A549 (cell line): Measurements from ENCODE around the gene TENT5C. TPM values are rescaled to one million over a fixed set of nuclear protein-coding genes. Genes with fewer than 3 reads are reported as not detected.

Experiments used
- ATAC-seq, 2 experiments: fragments of 200-7000 bp in 1 of 2; fragments of >200 bp in 1 of 2; cut with Nextera tagmentation in 1 of 2; cut with Tn5 transposase in 1 of 2; 3 replicates each; pipeline versions ENCODE4 v1.8.0 to v1.9.1; 2018 to 2020; ENCODE audit warnings: mild to moderate bottlenecking in 1 of 2, moderate library complexity in 1 of 2
- CTCF ChIA-PET: fragments of 300-600 bp; sonication (Branson Sonifier 250); formaldehyde crosslinking; extraction: SDS; loops from one replicate; lab custom pipeline; 2021; ENCODE audit warnings: antibody characterized with exemption, inconsistent platforms; lab: Yijun Ruan, JAX
- POLR2A ChIA-PET: fragments of 350-600 bp; formaldehyde crosslinking; extraction: SDS; loops from one replicate; lab custom pipeline; 2021; ENCODE audit warnings: antibody characterized with exemption, inconsistent platforms; lab: Yijun Ruan, JAX
- DNase-seq, 2 experiments: peaks; one replicate each; pipeline versions ENCODE4 v3.0.0 to v3.0.0-alpha.2; 2011 to 2016; ENCODE audit warnings: low read depth in 1 of 2, low spot score in 1 of 2
- FAIRE-seq: peaks from 2 replicates; lab custom pipeline; 2011; peaks lifted over from hg19 to GRCh38; lab: Jason Lieb, UNC
- H3K27ac ChIP-seq, 2 experiments: fragments of >200 bp; sonication (Bioruptor Twin); formaldehyde crosslinking; 3 replicates each; pipeline ENCODE4 v1.5.1; 2016 to 2017
- H3K4me1 ChIP-seq: fragments of >200 bp; sonication (Bioruptor Twin); formaldehyde crosslinking; 3 replicates; pipeline ENCODE4 v1.6.1; 2016
- H3K4me2 ChIP-seq: fragments of >200 bp; sonication (Bioruptor Twin); formaldehyde crosslinking; 3 replicates; pipeline ENCODE4 v1.6.1; 2016
- H3K4me3 ChIP-seq: fragments of >200 bp; sonication (Bioruptor Twin); formaldehyde crosslinking; 3 replicates; pipeline ENCODE4 v1.5.1; 2016
- H3K9me3 ChIP-seq: fragments of >200 bp; sonication (Bioruptor Twin); formaldehyde crosslinking; 3 replicates; pipeline ENCODE4 v1.6.1; 2016
- BHLHE40 ChIP-seq: IDR thresholded peaks from 2 replicates; pipeline ENCODE4 v1.6.1; 2012; ENCODE audit warnings: low read depth, low read length, inconsistent platforms
- CBX2 ChIP-seq: fragments of 200-600 bp; sonication (generic); IDR thresholded peaks from 2 replicates; pipeline ENCODE4 v1.6.1; 2016; ENCODE audit warnings: low read depth, mild to moderate bottlenecking, borderline replicate concordance
- CBX8 ChIP-seq: fragments of 200-600 bp; sonication (generic); IDR thresholded peaks from 2 replicates; pipeline ENCODE4 v1.6.1; 2016
- CEBPB ChIP-seq, 2 experiments: fragments of >200 bp in 1 of 2; sonication (Bioruptor Twin) in 1 of 2; formaldehyde crosslinking in 1 of 2; IDR thresholded peaks; 2 replicates each; pipeline ENCODE4 v1.6.1; 2012 to 2016
- CHD2 ChIP-seq: fragments of 150-350 bp; IDR thresholded peaks from 2 replicates; pipeline ENCODE4 v1.6.1; 2014; ENCODE audit warnings: low read length; ENCODE audit not compliant: partially characterized antibody
- EHMT2 ChIP-seq: fragments of 200-600 bp; sonication (generic); IDR thresholded peaks from 2 replicates; pipeline ENCODE4 v1.6.1; 2016; ENCODE audit warnings: antibody characterized with exemption, low read depth, mild to moderate bottlenecking, moderate library complexity
- ESRRA ChIP-seq: fragments of 150-350 bp; IDR thresholded peaks from 2 replicates; pipeline ENCODE4 v1.6.1; 2014; ENCODE audit warnings: mild to moderate bottlenecking, low read length, borderline replicate concordance
- FOSL2 ChIP-seq, 2 experiments: fragments of 450-650 bp in 1 of 2; fragments of >200 bp in 1 of 2; sonication (Bioruptor Twin) in 1 of 2; formaldehyde crosslinking; IDR thresholded peaks; 2 replicates each; pipeline versions ENCODE4 v1.5.0 to v1.6.1; 2016 to 2020; ENCODE audit warnings: mild to moderate bottlenecking in 1 of 2, moderate library complexity in 1 of 2
- FOXS1 ChIP-seq: fragments of 250-450 bp; sonication (Bioruptor Pico); IDR thresholded peaks from 2 replicates; pipeline ENCODE4 v1.5.0; 2020; ENCODE audit warnings: mild to moderate bottlenecking, moderate library complexity
- HOXB13 ChIP-seq: fragments of 250-450 bp; sonication (Bioruptor Pico); IDR thresholded peaks from 2 replicates; pipeline ENCODE4 v1.5.0; 2020; ENCODE audit warnings: low read depth, mild to moderate bottlenecking, moderate library complexity
- HOXB5 ChIP-seq: fragments of 250-450 bp; sonication (Bioruptor Pico); IDR thresholded peaks from 2 replicates; pipeline ENCODE4 v1.5.0; 2020; ENCODE audit warnings: mild to moderate bottlenecking, moderate library complexity
- JUN ChIP-seq, 2 experiments: fragments of >200 bp; sonication (Bioruptor Twin); formaldehyde crosslinking; IDR thresholded peaks; 2 replicates in 1 of 2; 3 replicates in 1 of 2; pipeline ENCODE4 v1.6.1; 2016 to 2017
- JUNB ChIP-seq: fragments of >200 bp; sonication (Bioruptor Twin); formaldehyde crosslinking; IDR thresholded peaks from 2 replicates; pipeline ENCODE4 v1.6.1; 2016
- NPAS2 ChIP-seq: fragments of 250-450 bp; sonication (Bioruptor Pico); IDR thresholded peaks from 2 replicates; pipeline ENCODE4 v1.8.0; 2022; ENCODE audit warnings: mild to moderate bottlenecking, moderate library complexity, borderline replicate concordance
- NR3C1 ChIP-seq: fragments of >200 bp; sonication (Bioruptor Twin); formaldehyde crosslinking; IDR thresholded peaks from 3 replicates; pipeline ENCODE4 v1.6.1; 2017
- PHF8 ChIP-seq: fragments of 200-600 bp; sonication (generic); IDR thresholded peaks from 2 replicates; pipeline ENCODE4 v1.6.1; 2016; ENCODE audit warnings: low read depth, mild to moderate bottlenecking, antibody characterized with exemption, moderate library complexity, borderline replicate concordance
- POLR2A ChIP-seq: IDR thresholded peaks from 2 replicates; pipeline ENCODE4 v1.6.1; 2012; ENCODE audit warnings: mild to moderate bottlenecking, low read length
- RAD21 ChIP-seq, 2 experiments: fragments of >200 bp in 1 of 2; sonication (Bioruptor Twin) in 1 of 2; formaldehyde crosslinking in 1 of 2; IDR thresholded peaks in 1 of 2; conservative IDR thresholded peaks in 1 of 2; 2 replicates in 1 of 2; 3 replicates in 1 of 2; pipeline ENCODE4 v1.6.1; 2012 to 2018; ENCODE audit warnings: inconsistent platforms in 1 of 2
- RCOR1 ChIP-seq: fragments of 150-350 bp; IDR thresholded peaks from 2 replicates; pipeline ENCODE4 v1.6.1; 2014; ENCODE audit warnings: antibody characterized with exemption, low read length, low read depth
- RNF2 ChIP-seq: fragments of 200-600 bp; sonication (generic); IDR thresholded peaks from 2 replicates; pipeline ENCODE4 v1.6.1; 2016; ENCODE audit warnings: low read depth, mild to moderate bottlenecking, antibody characterized with exemption, moderate library complexity, borderline replicate concordance
- TFCP2L1 ChIP-seq: fragments of 250-450 bp; sonication (Bioruptor Pico); IDR thresholded peaks from 2 replicates; pipeline ENCODE4 v1.5.0; 2021; ENCODE audit warnings: mild to moderate bottlenecking
- ZFP36 ChIP-seq: fragments of 450-650 bp; IDR thresholded peaks from 2 replicates; pipeline ENCODE4 v1.6.1; 2014; ENCODE audit warnings: borderline replicate concordance; ENCODE audit not compliant: partially characterized antibody
- ZSCAN20 ChIP-seq: fragments of 250-450 bp; sonication (Bioruptor Pico); IDR thresholded peaks from 2 replicates; pipeline ENCODE4 v1.8.0; 2022; ENCODE audit warnings: mild to moderate bottlenecking, moderate library complexity
- WGBS: methylation state at CpG from one replicate; pipeline ENCODE4 v1.1.6; 2017; ENCODE audit errors: missing lambda C conversion rate; 5-methylcytosine and 5-hydroxymethylcytosine counted together
- polyA plus RNA-seq, 4 experiments: library from polyadenylated mRNA; depleted of rRNA in 3 of 4; stranded (reverse); fragments of >200 nt; fragmentation: RNase III in 1 of 4; extraction: RNeasy Plus Mini Kit Qiagen cat#74134 plus additional on column Dnase treatment in 1 of 4; gene quantifications; 2 replicates in 3 of 4; 3 replicates in 1 of 4; pipeline ENCODE4 v1.2.3, GENCODE V29; 2011 to 2017
- TF ChIP-seq, protein P1 (sequence below): fragments of >200 bp; sonication (Bioruptor Twin); formaldehyde crosslinking; IDR thresholded peaks from 3 replicates; pipeline ENCODE4 v1.6.1; 2016
- TF ChIP-seq, protein P2 (sequence below): fragments of >200 bp; sonication (Bioruptor Twin); formaldehyde crosslinking; IDR thresholded peaks from 2 replicates; pipeline ENCODE4 v1.6.1; 2016
- TF ChIP-seq, protein P3 (sequence below): IDR thresholded peaks from 2 replicates; pipeline ENCODE4 v1.6.1; 2012; ENCODE audit warnings: low read depth, borderline replicate concordance
- TF ChIP-seq, protein P4 (sequence below): fragments of 250-450 bp; sonication (Bioruptor Pico); IDR thresholded peaks from 2 replicates; pipeline ENCODE4 v1.5.0; 2020; ENCODE audit warnings: low read depth, mild to moderate bottlenecking, moderate library complexity
- TF ChIP-seq, protein P5 (sequence below): fragments of 150-350 bp; IDR thresholded peaks from 2 replicates; pipeline ENCODE4 v1.6.1; 2014; ENCODE audit warnings: low read depth, mild to moderate bottlenecking, low read length

Gene TENT5C
- polyA plus RNA-seq, 2 of the 4 experiments (the other 2 are of a cell fraction) = 0.14 to 0.17 TPM

DNA sequence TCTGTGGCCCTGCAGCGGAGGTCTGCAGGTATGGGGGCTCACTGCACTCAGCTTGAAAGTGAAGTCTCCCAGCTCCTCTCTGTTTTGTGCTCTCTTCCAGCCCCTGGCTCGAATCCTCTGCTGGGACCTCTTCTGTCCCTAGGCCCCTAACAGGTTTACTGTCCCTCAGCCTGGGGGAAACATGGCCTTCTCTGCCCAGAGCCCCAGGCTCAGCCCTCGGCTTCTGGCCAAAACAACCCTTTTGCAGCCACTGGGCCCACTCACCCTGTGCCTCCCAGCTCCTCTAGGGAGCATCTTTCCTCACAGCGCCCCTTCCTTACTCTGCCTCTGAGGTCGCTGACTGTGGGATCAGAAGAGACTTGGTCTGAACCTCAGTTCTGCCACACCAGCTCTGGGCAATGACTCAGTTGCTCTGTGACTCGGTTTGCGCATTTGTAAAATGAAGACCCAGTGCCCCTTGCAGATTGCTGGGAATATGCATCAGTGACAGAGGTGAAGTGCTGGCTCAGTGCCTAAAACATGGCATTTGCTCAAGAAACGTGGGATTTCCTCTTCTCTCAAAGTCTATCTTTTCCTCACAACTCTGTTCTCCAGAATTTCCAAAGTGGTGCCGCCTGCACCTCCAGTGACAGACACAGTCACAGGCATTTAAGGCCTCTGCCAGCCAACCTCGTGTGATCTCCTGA lies 26.5 kb upstream of the TENT5C start:
- H3K4me1 ChIP-seq = no peaks in the 10 kb centered on the region
- FAIRE-seq (no peak), ATAC-seq (no peak), DNase-seq (no peak)
- H3K27ac ChIP-seq = no peak overlapping the region
- CTCF ChIA-PET = no interaction called here
- no peak overlapping the region for H3K4me3 ChIP-seq
- POLR2A ChIA-PET = no interaction called here
- no peak overlapping the region for H3K4me2 ChIP-seq
- H3K9me3 ChIP-seq = no peaks in the 10 kb centered on the region
- TF ChIP-seq EHMT2 = no peak
- TF ChIP-seq PHF8 = no peak
- TF ChIP-seq RAD21 (conservative IDR thresholded peaks at IDR 0.05 in 1 of 2, IDR thresholded peaks at IDR 0.05 in 1 of 2) = no peak
- TF ChIP-seq, protein P1, sequence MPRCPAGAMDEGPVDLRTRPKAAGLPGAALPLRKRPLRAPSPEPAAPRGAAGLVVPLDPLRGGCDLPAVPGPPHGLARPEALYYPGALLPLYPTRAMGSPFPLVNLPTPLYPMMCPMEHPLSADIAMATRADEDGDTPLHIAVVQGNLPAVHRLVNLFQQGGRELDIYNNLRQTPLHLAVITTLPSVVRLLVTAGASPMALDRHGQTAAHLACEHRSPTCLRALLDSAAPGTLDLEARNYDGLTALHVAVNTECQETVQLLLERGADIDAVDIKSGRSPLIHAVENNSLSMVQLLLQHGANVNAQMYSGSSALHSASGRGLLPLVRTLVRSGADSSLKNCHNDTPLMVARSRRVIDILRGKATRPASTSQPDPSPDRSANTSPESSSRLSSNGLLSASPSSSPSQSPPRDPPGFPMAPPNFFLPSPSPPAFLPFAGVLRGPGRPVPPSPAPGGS = no peak
- no peak for TF ChIP-seq CHD2
- TF ChIP-seq TFCP2L1 = no peak
- TF ChIP-seq FOXS1 (CRISPR knock-in tag) = no peak
- TF ChIP-seq, protein P2, sequence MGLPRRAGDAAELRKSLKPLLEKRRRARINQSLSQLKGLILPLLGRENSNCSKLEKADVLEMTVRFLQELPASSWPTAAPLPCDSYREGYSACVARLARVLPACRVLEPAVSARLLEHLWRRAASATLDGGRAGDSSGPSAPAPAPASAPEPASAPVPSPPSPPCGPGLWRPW = no peak
- TF ChIP-seq ZSCAN20 = no peak
- no peak for TF ChIP-seq NR3C1
- TF ChIP-seq JUN (IDR thresholded peaks at IDR 0.05) = no peak
- TF ChIP-seq JUNB = no peak
- TF ChIP-seq RNF2 = no peak
- no peak for TF ChIP-seq ZFP36
- TF ChIP-seq CBX8 = no peak
- 54% methylated on average over 10 of the region's 10 CpGs for WGBS

DNA sequence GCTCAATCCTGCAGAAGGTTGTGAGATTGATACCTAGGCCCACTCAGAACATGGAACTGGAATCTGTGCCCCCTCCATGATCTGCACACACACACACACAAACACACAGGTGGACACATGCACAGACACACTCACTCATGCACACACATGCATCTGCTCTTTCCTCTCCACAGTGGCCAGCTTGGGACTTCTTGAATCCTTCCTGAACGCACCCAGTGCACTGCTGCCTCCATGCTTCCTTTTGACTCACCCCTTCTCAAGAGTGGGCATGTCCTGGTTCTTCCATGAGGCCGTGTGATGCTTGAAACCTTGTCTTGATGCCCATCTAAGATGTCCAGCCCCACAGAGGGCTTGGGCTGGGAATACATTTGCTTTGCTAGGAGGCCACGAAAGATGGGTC lies 25.4 kb upstream of the TENT5C start:
- no peak for DNase-seq
- Histone ChIP-seq H3K4me1 (no peaks in the 10 kb centered on the region), H3K4me3 (no peak overlapping the region), H3K4me2 (no peak overlapping the region), H3K9me3 (no peaks in the 10 kb centered on the region), H3K27ac (no peak overlapping the region)
- POLR2A ChIA-PET = no interaction called here
- FAIRE-seq = no peak
- 45% methylated on average over 3 of the region's 3 CpGs for WGBS
- TF ChIP-seq BHLHE40 = no peak
- TF ChIP-seq TFCP2L1 = no peak
- no peak for TF ChIP-seq RCOR1
- TF ChIP-seq FOSL2 (IDR thresholded peaks at IDR 0.05) = no peak
- TF ChIP-seq FOSL2 (CRISPR knock-in tag; IDR thresholded peaks at IDR 0.05) = no peak
- TF ChIP-seq, protein P3, sequence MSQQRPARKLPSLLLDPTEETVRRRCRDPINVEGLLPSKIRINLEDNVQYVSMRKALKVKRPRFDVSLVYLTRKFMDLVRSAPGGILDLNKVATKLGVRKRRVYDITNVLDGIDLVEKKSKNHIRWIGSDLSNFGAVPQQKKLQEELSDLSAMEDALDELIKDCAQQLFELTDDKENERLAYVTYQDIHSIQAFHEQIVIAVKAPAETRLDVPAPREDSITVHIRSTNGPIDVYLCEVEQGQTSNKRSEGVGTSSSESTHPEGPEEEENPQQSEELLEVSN = no peak
- TF ChIP-seq ESRRA = no peak
- TF ChIP-seq, protein P4, sequence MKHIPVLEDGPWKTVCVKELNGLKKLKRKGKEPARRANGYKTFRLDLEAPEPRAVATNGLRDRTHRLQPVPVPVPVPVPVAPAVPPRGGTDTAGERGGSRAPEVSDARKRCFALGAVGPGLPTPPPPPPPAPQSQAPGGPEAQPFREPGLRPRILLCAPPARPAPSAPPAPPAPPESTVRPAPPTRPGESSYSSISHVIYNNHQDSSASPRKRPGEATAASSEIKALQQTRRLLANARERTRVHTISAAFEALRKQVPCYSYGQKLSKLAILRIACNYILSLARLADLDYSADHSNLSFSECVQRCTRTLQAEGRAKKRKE = no peak
- no peak for TF ChIP-seq CBX2
- TF ChIP-seq HOXB13 (CRISPR knock-in tag) = no peak
- no peak for TF ChIP-seq HOXB5 (CRISPR knock-in tag)
- no peak for TF ChIP-seq NPAS2 (CRISPR knock-in tag)
- TF ChIP-seq, protein P1 = no peak
- TF ChIP-seq CEBPB (IDR thresholded peaks at IDR 0.05) = no peak
- no peak for TF ChIP-seq CHD2
- TF ChIP-seq JUN (IDR thresholded peaks at IDR 0.05) = no peak
- TF ChIP-seq, protein P5, sequence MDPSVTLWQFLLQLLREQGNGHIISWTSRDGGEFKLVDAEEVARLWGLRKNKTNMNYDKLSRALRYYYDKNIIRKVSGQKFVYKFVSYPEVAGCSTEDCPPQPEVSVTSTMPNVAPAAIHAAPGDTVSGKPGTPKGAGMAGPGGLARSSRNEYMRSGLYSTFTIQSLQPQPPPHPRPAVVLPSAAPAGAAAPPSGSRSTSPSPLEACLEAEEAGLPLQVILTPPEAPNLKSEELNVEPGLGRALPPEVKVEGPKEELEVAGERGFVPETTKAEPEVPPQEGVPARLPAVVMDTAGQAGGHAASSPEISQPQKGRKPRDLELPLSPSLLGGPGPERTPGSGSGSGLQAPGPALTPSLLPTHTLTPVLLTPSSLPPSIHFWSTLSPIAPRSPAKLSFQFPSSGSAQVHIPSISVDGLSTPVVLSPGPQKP = no peak
- no peak for TF ChIP-seq POLR2A
- CTCF ChIA-PET = interaction anchor here (1.8 to 2.8 kb wide), 3 partner anchors 14 to 174 kb away, joined by 4 to 13 read pairs (median 7); no protein-coding TSS in a partner anchor
- no peak for ATAC-seq
